Neural cell (in vitro differentiated cells): Measurements from ENCODE around the gene PARVB. TPM values are rescaled to one million over a fixed set of nuclear protein-coding genes. Genes with fewer than 3 reads are reported as not detected.
A peak's percentile ranks its signal among the peaks of the same experiment; 100 is the strongest.

ENCODE experiments used
- H2AFZ ChIP-seq: fragments of 200-600, 300-800 bp; sonication (generic), shearing (Covaris generic); 2 replicates; pipeline ENCODE4 v1.6.0; 2014; ENCODE audit warnings: low read depth, mild to moderate bottlenecking, antibody characterized with exemption, low read length, moderate library complexity
- H3F3A ChIP-seq: fragments of 200-600 bp; shearing (Covaris generic); 2 replicates; pipeline ENCODE4 v1.6.1; 2016; ENCODE audit warnings: mild to moderate bottlenecking, moderate library complexity, mixed read lengths, antibody characterized with exemption, low read length; ENCODE audit not compliant: insufficient read depth, poor library complexity, severe bottlenecking
- H3K27ac ChIP-seq: fragments of 200-600, 300-800 bp; sonication (generic), shearing (Covaris generic); 2 replicates; pipeline ENCODE4 v1.5.1; 2014; ENCODE audit warnings: mild to moderate bottlenecking, low read length, moderate library complexity
- H3K27me3 ChIP-seq: fragments of 300-800, 200-600 bp; sonication (generic), shearing (Covaris generic); 2 replicates; pipeline ENCODE4 v1.6.0; 2014; ENCODE audit warnings: mild to moderate bottlenecking, low read depth, low read length, moderate library complexity; ENCODE audit not compliant: insufficient read depth
- H3K36me3 ChIP-seq: fragments of 300-800, 200-600 bp; sonication (generic), shearing (Covaris generic); 2 replicates; pipeline ENCODE4 v1.5.1; 2014; ENCODE audit warnings: mild to moderate bottlenecking, antibody characterized with exemption, low read length, moderate library complexity; ENCODE audit not compliant: insufficient read depth
- H3K4me2 ChIP-seq: fragments of 300-800, 200-600 bp; sonication (generic), shearing (Covaris generic); 2 replicates; pipeline ENCODE4 v1.6.0; 2014; ENCODE audit warnings: mild to moderate bottlenecking, low read length
- H3K4me3 ChIP-seq: fragments of 300-800, 200-600 bp; sonication (generic), shearing (Covaris generic); 2 replicates; pipeline ENCODE4 v1.5.1; 2014; ENCODE audit warnings: mild to moderate bottlenecking, low read length, moderate library complexity
- H3K79me2 ChIP-seq: fragments of 200-600 bp; shearing (Covaris generic); replicated peaks from 2 replicates; pipeline ENCODE4 v1.6.0; 2014; ENCODE audit warnings: mild to moderate bottlenecking, low read length, moderate library complexity; ENCODE audit not compliant: insufficient read depth
- H3K9ac ChIP-seq: fragments of 300-800, 200-600 bp; sonication (generic), shearing (Covaris generic); 2 replicates; pipeline ENCODE4 v1.6.1; 2016; ENCODE audit warnings: mild to moderate bottlenecking, low read length, mixed read lengths
- H3K9me2 ChIP-seq: fragments of 200-600 bp; shearing (Covaris generic); 2 replicates; pipeline ENCODE4 v1.6.1; 2016; ENCODE audit warnings: mild to moderate bottlenecking, low read length, mixed read lengths; ENCODE audit not compliant: insufficient read depth
- H3K9me3 ChIP-seq: fragments of 200-600, 300-800 bp; sonication (generic), shearing (Covaris generic); 2 replicates; pipeline ENCODE4 v1.6.1; 2016; ENCODE audit warnings: mild to moderate bottlenecking, mixed run types, low read length, moderate library complexity, mixed read lengths
- H4K20me1 ChIP-seq: fragments of 200-600 bp; shearing (Covaris generic); 2 replicates; pipeline ENCODE4 v1.6.1; 2016; ENCODE audit warnings: mild to moderate bottlenecking, mixed run types; ENCODE audit not compliant: insufficient read depth
- CTCF ChIP-seq: fragments of 450-650 bp; IDR thresholded peaks from 2 replicates; pipeline ENCODE4 v1.5.1; 2014; ENCODE audit warnings: antibody characterized with exemption, mild to moderate bottlenecking, moderate library complexity; ENCODE audit not compliant: poor library complexity, severe bottlenecking
- EP300 ChIP-seq: fragments of 450-650 bp; conservative IDR thresholded peaks from 2 replicates; pipeline ENCODE4 v1.6.1; 2014; ENCODE audit warnings: antibody characterized with exemption, mild to moderate bottlenecking, moderate library complexity; ENCODE audit not compliant: poor library complexity, severe bottlenecking
- EZH2 ChIP-seq: fragments of 200-600, 300-800 bp; shearing (Covaris generic), sonication (generic); IDR thresholded peaks from 2 replicates; pipeline ENCODE4 v1.6.1; 2014; ENCODE audit warnings: antibody characterized with exemption, low read length, borderline replicate concordance, mild to moderate bottlenecking; ENCODE audit not compliant: insufficient read depth, poor library complexity, severe bottlenecking
- MXI1 ChIP-seq: fragments of 450-650 bp; conservative IDR thresholded peaks from 2 replicates; pipeline ENCODE4 v1.6.1; 2014; ENCODE audit warnings: antibody characterized with exemption, mild to moderate bottlenecking; ENCODE audit not compliant: poor library complexity, severe bottlenecking
- POLR2AphosphoS5 ChIP-seq: IDR thresholded peaks from 2 replicates; pipeline ENCODE4 v1.6.1; 2012
- RAD21 ChIP-seq: fragments of 450-650 bp; conservative IDR thresholded peaks from 2 replicates; pipeline ENCODE4 v1.6.1; 2014; ENCODE audit warnings: antibody characterized with exemption, mild to moderate bottlenecking, moderate library complexity
- REST ChIP-seq: IDR thresholded peaks from 2 replicates; pipeline ENCODE4 v1.6.1; 2012; ENCODE audit warnings: borderline replicate concordance
- SMC3 ChIP-seq: fragments of 450-650 bp; conservative IDR thresholded peaks from 2 replicates; pipeline ENCODE4 v1.6.1; 2014; ENCODE audit warnings: antibody characterized with exemption, mild to moderate bottlenecking, moderate library complexity; ENCODE audit not compliant: poor library complexity
- TAF1 ChIP-seq: IDR thresholded peaks from 2 replicates; pipeline ENCODE4 v1.6.1; 2012; ENCODE audit warnings: low read depth
- polyA plus RNA-seq: library from polyadenylated mRNA; depleted of rRNA; stranded (reverse); fragments of >200 nt; gene quantifications from 2 replicates; pipeline ENCODE4 v1.2.3, GENCODE V29; 2014

The PARVB gene
- polyA plus RNA-seq, 1 donor from 2014 or later, result 1.2 TPM

- Histone ChIP-seq H3K27ac (no peak overlapping the region), H3K4me2 (no peak overlapping the region)
- no peak for TF ChIP-seq CTCF
- no peak for TF ChIP-seq SMC3
- TF ChIP-seq REST, result no peak
- TF ChIP-seq POLR2AphosphoS5, result no peak
- no peak for TF ChIP-seq RAD21
- TF ChIP-seq TAF1, result no peak
- no peak for TF ChIP-seq MXI1
- TF ChIP-seq EP300, result no peak
- TF ChIP-seq EZH2, result no peak
Measured at GRCh38 chr22:43992331-43992821, 31.7 kb upstream of the PARVB start.

GRCh38 chr22:43993072-43993760 lies 30.9 kb upstream of the PARVB start:
- Histone ChIP-seq H3K4me2 (no peak overlapping the region), H2AFZ (no peak overlapping the region), H3F3A (no peaks in the 10 kb centered on the region), H3K9me3 (no peaks in the 10 kb centered on the region), H3K9me2 (no peaks in the 10 kb centered on the region), H3K79me2 (no peaks in the 10 kb centered on the region), H3K9ac (peak overlapping the region; percentile 6), H3K27me3 (no peaks in the 10 kb centered on the region), H3K27ac (no peak overlapping the region), H4K20me1 (no peaks in the 10 kb centered on the region), H3K4me3 (no peak overlapping the region), H3K36me3 (peaks cover 8% of the 10 kb centered on the region)
- no peak for TF ChIP-seq TAF1
- TF ChIP-seq EZH2, result no peak
- no peak for TF ChIP-seq POLR2AphosphoS5
- TF ChIP-seq SMC3, result peak; percentile 99
- peak; percentile 98 for TF ChIP-seq CTCF
- TF ChIP-seq REST, result no peak
- peak; percentile 99 for TF ChIP-seq RAD21
- TF ChIP-seq EP300, result no peak
- TF ChIP-seq MXI1, result no peak

More at GRCh38 chr22:43992331-43992821, 31.7 kb upstream of the PARVB start:
- H2AFZ ChIP-seq, result no peak overlapping the region
- no peaks in the 10 kb centered on the region for H4K20me1 ChIP-seq
- no peak overlapping the region for H3K4me3 ChIP-seq
- no peaks in the 10 kb centered on the region for H3K9me2 ChIP-seq
- peaks cover 8% of the 10 kb centered on the region for H3K36me3 ChIP-seq
- H3K9me3 ChIP-seq, result no peaks in the 10 kb centered on the region
- no peak overlapping the region for H3K9ac ChIP-seq
- no peaks in the 10 kb centered on the region for H3K79me2 ChIP-seq
- H3K27me3 ChIP-seq, result no peaks in the 10 kb centered on the region
- no peaks in the 10 kb centered on the region for H3F3A ChIP-seq
